GM18526 (cell line): Measurements from ENCODE around the gene PIGS.
A peak's percentile ranks its signal among the peaks of the same experiment; 100 is the strongest.

Source experiments
- POLR2A ChIP-seq: IDR thresholded peaks from 3 replicates; pipeline ENCODE4 v1.6.1; 2011; ENCODE audit not compliant: insufficient read length; ENCODE audit errors: extremely low read depth

PIGS gene

DNA sequence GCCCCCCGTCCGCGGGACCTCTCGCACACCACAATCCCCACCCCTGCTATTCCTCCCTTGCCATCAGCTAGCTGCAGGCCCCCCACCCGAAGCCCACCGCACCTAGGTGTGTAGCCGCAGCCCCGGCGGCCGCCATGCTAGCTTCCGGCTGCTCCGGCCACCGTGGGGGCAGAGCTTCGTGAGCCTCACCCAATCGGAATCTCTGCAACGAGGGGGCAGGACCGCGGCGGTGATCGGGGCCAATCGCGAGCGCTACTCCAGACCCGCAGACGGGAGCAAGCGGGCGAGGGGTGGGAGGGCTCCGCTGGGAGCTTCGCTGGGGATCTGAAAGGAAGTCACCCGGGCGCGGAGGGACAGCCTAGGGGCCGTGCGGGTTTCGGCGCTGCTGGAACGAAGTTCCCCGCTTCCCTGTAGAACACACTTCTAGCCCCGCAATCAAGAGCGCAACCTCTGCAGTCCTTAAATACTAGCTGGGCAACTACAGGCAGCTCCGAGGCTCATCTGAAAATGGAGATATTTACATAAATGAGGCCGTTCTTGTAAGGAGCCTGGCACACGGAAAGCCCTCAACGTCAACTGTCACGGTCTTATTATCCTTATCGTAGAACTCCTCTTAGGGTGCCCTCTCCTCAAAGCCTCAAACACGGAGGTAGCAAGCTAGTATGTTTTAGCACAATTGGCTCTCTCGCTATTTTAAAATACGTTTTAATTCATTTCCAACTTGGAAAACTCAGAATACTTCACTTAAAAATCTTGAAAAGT lies at the start of gene PIGS:
Gene PIGS, minus strand, starts transcription at position 164 of the 762 bp plus-strand sequence. Its CDS starts 28 bp downstream, at position 136.
- TF ChIP-seq POLR2A = peak; percentile 86

DNA sequence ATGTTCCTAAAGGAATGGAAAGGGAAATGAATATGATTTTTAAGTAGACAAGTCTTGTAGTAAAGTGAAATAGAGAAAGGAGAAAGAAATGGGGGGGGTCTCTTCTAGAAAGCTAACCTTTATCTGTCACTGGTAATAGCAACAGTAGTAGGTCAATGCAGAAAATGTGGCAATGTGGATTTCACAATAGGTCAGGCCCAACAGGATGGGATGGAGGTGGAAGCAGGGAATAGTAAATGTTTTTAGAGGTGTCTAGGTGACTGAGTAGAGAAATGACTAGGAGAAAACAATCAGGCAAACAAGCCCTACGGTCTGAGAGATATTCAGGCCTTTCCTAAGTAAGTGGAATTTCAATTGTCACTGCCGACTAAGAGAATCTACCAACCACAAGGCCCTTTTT lies 48.7 kb upstream of the PIGS start:
- no peak for TF ChIP-seq POLR2A

DNA sequence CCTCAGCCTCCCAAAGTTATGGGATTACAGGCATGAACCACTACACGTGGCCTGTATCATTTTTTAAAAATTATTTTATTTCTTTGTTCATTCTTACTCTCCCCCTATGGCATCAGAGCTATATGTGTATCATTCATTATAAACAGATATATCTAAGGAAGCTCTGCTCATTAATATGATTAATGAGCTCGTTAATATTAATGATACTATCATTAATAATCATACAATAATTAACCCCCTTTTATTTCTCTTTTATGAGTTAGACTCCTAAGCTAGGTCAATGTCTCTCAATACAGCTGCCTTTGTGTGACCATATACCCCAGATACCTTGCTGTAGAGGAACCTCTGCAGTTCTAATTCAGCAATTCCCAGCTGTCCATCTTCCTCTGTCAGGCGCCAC lies 47.1 kb upstream of the PIGS start:
- TF ChIP-seq POLR2A = no peak

DNA sequence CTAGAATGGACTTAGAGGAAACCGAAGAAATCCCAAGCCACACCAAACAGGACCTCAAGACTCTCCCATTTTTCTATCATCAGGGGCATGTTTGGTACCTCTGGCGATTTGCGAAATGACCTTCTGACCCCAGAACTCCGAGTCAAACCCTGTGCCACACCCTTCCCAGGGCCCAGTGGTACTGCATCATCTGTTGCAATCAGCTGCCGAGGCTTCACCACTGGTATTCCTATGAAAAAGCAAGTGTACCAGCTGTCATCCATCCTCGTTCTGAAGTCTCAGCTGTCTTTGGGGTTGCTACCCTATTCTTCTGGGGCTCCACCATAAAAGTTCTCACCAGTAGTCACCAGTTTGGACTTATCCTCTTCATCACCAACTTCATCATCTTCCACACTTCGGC lies 45.0 kb upstream of the PIGS start:
- TF ChIP-seq POLR2A = no peak

DNA sequence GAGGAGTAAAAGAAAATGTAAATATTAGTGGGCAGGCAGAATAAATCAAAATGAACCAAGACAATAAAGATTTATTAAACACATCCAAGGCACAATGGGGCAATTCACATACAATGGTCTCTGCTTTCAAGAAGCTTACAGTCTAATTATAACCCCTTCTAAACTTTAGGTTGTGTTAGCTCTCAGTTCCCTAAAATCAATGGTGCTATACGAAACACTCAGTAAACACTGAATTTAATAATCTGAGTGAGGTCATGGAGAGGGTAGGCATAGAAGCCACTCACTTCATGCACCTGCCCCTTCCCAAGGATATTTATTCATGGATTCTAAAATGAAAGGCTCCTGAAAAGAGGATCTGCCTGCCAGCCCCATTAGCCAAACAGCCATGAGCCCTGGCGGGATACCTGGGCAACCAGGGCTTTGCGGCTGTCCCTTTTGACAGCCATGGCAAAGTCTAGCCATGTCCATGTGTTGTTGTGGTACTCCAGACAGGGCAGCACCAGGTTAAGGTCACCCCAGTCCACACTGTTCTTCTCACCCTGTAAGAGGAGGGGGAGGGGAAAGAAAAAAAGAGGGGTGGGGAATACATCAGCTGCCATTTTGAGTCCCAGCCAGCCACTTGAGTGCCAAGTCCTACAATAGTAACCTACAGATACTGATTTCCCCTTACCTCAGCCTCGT lies 44.1 kb upstream of the PIGS start:
- TF ChIP-seq POLR2A = no peak

DNA sequence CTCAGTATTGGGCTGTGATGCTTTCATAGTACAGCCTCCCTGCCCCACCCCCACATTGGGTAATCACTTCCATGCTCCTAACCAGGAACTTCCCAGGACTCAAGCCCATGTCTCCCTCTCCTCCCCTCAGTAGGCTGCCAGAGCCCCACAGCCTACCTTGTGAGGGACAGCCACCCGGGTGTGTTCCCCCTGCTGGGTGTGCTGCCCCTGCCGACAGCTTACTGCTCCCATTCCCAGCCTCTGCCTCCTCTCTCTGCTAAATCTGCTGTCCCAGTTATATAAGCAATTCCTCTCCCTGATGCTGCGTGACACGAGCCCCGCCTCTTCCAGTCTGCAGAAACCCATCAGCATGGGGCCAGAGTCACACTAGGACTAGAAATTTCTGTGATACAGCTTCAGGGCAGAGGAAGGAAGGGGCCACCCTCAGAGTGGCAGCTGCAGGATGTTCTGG lies 42.6 kb upstream of the PIGS start, which contains the start of gene RSKR:
Gene RSKR, minus strand, starts transcription at position 255 of the 451 bp plus-strand sequence. Its CDS starts 24 bp downstream, at position 231.
- TF ChIP-seq POLR2A = no peak

DNA sequence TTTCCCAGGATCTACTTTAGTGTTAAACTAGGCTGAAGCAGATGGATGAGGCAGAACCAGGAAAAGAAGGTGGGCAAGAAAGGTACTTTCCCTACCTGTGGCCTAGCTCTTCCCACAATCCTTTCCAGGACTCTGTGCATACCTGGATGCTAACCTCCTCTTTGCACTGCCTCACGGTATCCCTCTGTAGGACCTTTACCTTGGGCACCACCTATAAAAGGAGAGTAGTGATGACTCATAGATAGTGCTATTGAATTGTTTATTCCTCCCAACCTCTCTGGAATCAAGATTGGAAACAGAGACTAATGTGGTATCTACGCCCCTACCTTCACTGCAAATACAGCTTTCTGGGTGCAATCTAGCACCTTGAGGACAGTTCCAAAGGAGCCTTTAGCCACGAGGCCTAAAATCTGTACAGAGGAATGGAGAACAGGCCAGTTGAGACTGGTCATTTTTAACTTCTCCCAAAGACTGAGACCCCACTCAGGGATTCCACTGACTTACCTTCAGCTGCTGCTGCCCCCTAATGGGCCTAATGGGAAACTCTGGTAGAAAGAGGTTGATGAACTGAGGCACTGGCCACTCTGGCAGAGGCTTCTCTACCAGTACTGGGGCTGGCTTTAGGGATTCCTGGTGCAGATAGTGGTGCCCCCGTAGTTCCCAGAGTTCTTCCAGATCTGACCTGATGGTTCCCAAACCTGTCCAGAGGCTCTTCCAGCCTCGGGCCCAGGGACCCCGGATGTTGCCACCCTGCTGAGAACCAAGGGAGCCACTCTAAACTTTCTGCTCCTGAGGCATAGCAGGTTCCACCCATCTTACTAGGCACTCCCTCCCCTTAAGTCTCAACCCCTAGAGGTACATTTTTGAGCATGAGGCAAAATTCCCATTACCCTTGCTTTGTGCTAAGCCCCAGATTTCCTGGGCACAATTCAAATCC lies 41.9 kb upstream of the PIGS start:
- TF ChIP-seq POLR2A = no peak

DNA sequence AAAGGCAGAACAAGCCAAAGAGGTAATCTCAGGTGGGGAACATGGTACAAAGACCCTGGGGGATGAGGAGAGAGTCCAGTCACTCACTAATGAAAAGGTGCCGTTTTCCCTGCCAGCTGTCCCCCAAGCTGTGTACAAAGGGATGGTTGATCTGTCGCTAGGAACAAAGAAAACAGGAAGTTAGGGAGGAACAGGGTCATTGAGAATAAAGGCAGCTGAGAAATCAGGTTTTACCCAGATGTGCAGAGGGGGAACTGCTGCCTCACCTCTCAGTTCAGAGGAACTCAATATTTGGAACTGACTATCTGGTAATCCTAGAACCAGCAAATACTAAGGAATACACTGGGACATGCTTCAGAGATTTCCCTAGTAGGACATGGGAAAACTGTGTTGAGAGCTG lies 41.2 kb upstream of the PIGS start:
- no peak for TF ChIP-seq POLR2A

DNA sequence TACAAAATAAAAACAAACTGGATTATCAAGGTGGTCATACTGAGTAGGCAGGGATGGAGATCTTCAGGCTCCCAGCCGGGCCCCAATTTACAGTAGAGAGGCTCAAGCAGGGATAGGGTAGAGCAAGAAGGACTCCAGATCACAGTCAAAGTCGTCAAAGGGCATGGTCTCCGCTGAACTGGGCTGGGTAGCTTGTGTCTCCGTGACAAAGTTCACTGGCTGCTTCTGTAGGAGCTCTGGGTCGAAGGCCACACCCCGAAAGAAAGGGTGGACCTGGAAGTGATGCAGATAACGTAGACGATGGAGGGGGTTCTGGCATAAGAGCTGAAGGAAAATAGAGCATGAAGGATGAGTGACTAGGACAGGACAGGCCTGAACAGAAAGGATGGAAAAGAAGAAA lies 39.1 kb upstream of the PIGS start:
- no peak for TF ChIP-seq POLR2A

DNA sequence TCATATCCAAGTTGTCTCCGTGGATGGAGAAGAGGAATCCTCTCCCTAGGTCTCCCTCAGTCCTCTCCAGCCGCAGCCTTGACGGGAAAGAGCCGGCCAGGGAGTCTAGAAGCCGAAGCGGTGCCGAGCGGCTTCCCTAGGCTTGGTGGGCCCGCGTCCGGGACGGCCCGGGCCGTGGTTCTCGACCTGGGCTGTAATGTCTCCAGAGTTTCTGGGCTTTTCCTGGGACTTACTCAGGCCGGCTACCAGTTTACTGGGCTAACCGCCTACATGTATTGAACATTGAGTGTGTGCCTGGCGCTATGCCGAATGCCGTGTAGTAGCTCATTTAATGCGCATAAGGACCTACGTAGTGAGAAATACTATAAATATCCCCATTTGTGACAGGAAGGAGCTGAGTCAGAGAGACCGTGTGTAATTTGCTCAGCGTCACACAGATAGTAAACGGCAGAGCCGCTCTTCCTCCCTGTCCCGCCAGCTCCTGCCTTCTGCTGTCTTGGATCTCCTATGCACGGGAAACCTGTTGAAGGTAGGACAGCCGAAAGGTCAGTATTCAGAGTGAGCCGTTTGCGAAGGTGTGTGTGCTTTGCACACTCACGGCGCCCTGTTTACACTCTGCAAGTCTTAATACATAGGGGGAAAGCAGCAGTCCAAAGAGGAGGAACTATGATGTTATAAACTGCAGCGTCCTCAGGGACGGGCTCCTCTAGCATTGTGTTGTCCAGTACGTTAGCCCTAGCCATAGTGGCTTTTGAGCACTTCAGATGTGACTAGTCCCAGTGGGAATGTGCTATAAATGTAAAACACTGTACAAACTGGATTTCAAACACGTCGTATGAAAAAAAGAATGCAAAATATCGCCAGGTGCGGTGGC lies 28.2 kb upstream of the PIGS start:
- TF ChIP-seq POLR2A = no peak

DNA sequence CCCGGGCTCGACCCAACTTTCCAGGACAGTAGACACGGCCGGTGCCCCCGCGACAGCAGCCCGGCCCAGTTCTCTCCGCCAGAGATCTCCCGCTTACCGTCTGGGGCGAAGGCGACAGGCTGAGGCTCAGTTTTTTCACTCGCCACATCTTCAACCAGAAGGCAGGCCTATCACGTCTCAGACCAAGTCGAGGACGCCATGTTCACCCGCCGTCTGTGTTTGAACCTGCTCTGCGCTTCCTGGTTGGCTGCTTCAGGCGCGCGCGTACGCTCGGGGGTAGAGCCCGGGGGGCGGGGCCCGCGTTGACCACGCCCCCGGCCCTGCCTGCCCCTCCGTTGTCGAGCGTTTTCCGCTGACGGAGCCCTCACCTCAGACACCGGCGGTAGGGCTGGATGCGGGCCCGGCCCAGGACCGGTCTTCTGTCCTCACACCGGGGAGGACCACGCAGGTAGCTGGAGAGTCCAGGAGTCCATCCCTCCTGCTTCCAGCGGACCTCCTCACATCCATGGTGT lies 27.5 kb upstream of the PIGS start, which contains the start of gene SPAG5:
Gene SPAG5, minus strand, starts transcription at position 227 of the 512 bp plus-strand sequence. Its CDS starts 79 bp downstream, at position 148.
- TF ChIP-seq POLR2A = peak; percentile 86

DNA sequence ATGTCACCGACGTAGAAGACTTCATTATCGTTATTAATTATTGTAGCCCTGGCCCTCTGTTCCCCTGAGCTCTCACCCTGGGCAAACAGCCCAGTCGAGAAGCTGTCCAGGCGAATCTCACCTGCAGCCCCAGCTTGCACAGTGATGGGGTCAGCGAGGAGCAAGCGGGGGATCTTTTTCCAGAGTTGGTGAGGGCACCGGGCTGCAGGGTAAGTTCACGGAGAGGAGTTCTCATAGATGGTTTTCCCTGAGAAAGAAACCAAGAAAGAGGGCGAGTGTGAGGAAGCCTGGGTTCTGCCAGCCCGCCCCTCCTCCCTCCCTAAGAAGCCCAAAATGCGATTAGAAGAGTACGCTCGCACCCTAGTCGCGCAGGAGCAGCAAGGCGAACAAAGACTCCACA lies 27.1 kb upstream of the PIGS start:
- no peak for TF ChIP-seq POLR2A

DNA sequence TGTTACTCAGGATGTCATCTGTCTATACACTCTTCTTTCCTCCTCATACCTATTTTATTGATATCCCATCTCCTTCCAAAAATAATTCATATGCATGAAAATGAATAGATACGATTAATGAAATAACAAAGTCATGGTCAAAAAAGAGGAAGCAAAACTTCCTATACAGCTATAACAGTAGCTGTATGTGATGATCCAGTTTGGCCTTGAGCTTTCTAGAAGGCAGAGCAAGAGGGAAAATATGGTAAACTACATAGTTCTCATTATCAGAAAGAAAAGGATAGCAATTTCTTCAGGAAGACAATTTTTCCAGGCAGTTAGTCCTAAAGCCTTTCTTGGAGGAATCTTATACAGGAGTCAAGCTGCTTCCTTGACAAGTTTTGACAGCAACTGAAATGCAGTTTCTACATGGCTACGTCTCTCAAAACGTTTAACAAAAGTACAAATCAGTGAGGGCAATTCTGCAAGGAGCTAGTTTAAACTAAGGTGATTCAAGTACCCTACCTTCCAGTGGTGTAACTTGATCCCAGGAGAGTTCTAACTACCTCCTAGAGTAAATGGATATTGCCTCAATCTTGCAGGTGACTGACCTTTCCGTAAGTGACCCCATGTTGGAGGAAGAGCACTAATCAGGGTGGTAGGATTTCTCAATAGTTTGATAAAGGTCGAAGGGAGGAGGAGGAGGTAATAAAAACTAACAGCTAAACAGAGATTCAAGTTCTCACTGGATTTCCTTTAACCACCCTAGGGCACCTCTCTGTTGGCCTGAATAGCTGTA lies 26.5 kb upstream of the PIGS start:
- no peak for TF ChIP-seq POLR2A
